GM21360 (cell line): Measurements from ENCODE around the gene IZUMO4.

Experiments
- ATAC-seq: cut with Tn5 transposase; IDR thresholded peaks from one replicate; pipeline ENCODE4 v1.9.1; 2021; ENCODE audit warnings: mild to moderate bottlenecking, moderate library complexity; ENCODE audit not compliant: unreplicated experiment

IZUMO4 gene

DNA sequence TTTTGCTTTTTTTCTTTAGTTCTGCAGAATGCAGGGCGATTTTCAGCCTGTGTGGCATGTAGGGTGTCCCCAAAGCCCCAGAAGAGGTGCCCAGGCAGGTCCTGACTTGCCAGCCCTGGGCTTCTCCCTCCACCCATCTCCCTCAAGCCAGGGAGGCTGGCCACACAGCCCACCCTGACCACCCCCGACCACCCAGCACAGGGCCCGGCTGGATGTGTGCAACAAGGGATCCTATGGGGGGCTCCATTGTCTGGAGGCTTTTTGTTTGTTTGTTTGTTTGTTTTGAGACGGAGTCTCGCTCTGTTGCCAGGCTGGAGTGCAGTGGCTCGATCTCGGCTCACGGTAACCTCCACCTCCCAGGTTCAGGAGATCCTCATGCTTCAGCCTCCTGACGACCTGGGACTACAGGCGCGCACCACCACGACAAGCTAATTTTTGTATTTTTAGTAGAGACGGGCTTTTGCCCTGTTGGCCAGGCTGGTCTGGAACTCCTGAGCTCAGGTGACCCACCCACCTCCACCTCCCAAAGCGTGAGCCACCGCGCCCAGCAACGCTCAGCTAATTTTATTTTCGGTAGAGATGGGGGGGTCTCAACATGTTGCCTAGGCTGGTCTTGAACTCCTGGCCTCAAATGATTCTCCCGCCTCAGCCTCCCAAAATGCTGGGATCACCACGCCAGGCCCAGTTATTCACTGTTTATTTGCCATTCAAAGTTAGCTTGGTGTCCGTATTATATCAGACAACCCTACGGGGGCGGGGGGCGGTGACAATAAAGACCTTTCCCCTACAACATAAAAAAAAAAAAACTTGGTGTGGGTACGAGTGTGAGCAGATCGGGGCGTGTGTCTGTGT lies 37.9 kb upstream of the IZUMO4 start:
- no peak for ATAC-seq

GRCh38 chr19:2059422-2060201 lies 37.1 kb upstream of the IZUMO4 start:
- ATAC-seq = no peak

- peak; percentile 27 for ATAC-seq
Measured at GRCh38 chr19:2060884-2061494, 35.7 kb upstream of the IZUMO4 start.

GRCh38 chr19:2061495-2062388 lies 35.0 kb upstream of the IZUMO4 start:
- peak; percentile 57 for ATAC-seq

GRCh38 chr19:2062389-2062729 lies 34.4 kb upstream of the IZUMO4 start:
- no peak for ATAC-seq

DNA sequence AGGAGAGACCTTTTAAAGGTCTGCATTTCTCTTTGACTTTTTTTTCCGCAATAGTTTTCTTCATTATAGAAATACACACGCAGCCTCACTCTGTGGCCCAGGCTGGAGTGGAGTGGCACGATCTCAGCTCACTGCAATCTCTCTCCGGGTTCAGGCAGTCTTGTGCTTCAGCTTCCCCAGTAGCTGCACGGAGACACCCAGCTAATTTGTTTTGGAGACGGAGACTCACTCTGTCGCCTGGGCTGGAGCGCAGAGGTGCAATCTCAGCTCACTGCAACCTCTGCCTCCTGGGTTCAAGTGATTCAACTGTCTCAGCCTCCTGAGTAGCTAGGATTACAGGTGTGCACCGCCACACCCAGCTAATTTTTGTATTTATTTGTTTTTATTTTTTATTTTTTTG lies 33.9 kb upstream of the IZUMO4 start:
- no peak for ATAC-seq

DNA sequence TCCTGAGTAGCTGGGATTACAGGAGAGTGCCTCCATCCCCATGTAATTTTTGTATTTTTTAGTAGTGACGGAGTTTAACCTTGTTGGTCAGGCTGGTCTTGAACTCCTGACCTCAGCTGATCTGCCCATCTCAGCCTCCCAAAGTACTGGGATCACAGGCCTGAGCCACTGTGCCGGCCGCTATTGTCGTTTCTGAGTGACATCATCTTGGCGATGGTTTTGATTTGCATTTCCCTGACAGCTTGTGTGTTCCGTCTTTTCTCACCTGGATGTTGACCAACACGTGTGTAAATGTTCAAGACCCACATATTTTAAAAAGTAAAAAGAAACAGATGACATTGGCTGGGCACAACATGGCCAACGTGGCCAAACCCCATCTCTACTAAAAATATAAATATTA lies 32.9 kb upstream of the IZUMO4 start:
- ATAC-seq = no peak

- no peak for ATAC-seq
Measured at GRCh38 chr19:2064395-2064787, 32.3 kb upstream of the IZUMO4 start.

- no peak for ATAC-seq
Measured at GRCh38 chr19:2064788-2065524, 31.8 kb upstream of the IZUMO4 start.

DNA sequence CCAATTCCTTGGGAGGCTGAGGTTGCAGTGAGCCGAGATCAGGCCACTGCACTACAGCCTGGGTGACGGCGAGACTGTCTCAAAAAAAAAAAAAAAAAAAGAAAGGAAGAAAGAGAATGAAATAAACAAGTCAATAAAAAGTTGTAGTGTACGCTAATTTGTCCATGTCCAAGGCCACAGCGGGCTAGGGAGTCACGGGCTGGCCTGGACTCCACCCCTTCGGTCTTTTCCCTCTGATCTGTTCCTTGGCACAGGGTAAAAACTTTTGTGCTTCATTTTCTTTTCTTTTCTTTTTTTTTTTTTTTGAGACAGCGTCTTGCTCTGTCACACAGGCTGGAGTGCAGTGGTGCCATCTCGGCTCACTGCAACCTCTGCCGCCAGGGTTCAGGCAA lies 26.3 kb upstream of the IZUMO4 start:
- ATAC-seq = no peak

GRCh38 chr19:2070986-2071673 lies 25.6 kb upstream of the IZUMO4 start:
- ATAC-seq = no peak

DNA sequence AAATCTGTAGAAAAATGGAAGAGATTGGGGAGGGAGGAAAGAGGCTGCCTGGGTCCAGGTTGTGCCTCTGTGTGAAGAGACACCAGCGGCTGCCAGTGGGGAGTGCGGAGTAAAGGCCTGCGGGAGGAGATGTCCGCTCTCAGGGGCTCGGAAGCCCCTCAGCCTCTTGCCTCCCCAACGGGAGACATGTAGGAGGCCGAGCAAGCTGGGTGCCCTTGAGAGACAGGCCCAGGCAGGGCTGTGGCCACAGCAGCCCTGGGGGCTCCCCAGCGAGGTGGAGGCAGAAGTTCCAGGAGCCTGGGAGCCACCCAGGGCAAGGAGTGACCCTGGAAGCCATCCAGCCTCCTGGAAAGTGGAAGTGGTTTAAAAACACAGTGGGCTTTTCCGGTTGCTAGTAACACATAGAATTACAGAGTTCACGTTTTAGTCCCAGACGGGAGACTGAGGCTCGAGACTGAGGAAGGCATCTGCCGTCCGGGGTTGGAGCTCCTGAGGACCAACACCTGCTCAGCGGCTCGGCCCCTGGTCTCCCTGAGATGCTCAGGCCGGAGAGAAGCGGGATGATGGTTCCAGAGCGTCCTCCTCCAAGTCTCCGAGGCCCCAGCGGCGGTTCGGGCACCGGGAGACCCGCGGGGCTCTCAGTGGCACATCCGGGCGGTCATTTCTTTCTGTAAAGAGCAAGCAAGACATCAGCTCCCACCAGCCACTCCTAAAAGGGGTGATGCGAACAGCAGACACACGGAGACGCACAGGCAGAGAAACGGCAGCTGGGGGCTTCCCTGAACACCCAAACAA lies 23.8 kb upstream of the IZUMO4 start:
- no peak for ATAC-seq

- no peak for ATAC-seq
Measured at GRCh38 chr19:2076526-2076944, 20.2 kb upstream of the IZUMO4 start.

GRCh38 chr19:2077398-2077797 lies 19.3 kb upstream of the IZUMO4 start:
- ATAC-seq = no peak

DNA sequence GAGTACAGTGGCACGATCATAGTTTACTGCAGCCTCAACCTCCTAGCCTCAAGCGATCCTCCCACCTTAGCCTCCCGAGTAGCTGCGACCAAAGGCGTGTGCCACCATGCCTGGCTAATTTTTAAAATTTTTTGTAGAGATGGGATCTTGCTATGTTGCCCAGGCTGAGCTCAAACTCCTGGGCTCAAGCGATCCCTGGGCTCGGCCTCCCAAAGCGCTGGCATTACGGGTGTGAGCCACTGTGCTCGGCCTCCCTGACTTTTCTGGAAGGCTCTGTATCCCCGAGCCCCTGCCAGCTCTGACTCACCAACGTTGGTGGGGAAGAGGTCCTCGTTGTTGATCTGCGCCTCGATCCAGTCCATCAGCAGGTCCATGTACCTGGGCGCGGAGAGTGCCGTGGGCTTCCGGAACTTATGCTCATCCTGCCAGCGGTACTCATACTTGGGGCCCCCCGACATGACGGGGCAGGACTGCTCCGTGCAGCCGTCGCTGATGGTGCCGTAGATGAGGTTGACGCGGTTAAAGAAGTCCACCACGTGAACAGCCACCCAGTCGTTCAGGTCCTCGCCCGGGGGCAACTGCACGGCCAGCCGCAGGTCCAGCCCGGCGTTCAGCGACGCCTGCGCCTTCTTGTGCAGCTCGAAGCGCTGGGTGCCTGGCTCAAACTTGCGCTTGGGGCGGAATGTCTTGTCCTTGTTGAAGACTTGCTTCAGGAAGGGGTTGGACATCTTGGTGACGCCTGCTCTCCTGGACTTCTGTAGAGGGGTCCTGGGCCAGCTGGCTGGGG lies 18.7 kb upstream of the IZUMO4 start:
- no peak for ATAC-seq

DNA sequence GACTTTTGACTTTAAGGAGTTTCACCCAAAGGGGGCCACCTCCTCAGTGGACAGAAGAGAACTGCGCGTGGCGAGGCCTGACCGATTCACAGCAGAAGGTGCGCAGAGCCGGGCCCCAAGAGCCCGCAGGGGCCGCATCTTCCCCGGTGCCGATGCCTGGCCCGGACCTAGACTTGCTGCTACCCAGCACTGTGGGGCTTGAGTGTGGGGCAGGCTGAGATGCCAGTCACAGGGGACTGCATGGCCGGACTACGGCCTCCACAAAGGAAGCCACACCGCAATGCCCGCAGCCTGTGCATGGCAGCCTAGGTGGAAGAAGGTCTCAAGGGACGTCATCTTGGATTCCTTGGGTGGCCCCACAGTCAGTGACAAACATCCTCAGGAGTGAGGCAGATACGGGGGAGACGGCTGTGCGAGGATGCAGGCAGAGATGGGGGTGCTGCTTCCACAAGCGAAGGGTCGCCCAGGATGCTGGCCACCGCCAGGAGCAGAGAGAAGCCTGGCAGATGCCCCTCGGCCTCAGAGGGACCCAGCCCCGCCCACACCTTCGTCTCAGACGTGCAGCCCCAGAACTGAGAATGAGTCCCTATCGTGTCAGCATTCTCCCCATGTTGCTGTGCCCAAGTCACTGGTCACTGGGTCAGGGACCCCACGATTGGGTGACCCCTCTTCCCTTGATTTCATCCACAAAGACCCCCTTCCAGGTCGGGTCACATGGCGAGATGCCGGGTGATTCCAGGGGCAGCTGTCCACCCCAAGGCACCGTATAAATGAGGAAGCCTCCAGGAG lies 17.4 kb upstream of the IZUMO4 start:
- no peak for ATAC-seq

- ATAC-seq = no peak
Measured at GRCh38 chr19:2079865-2080301, 16.8 kb upstream of the IZUMO4 start.
